GM21737 (cell line): ENCODE data around the gene ANKRD23.
"Not testable (repeated sequence)": the region's sequence is repeated elsewhere in the genome, so short reads cannot be mapped to it uniquely, and the experiment has no call there.

Experiments
- ATAC-seq: cut with Tn5 transposase; IDR thresholded peaks from one replicate; pipeline ENCODE4 v1.9.1; 2021; ENCODE audit warnings: mild to moderate bottlenecking, moderate library complexity; ENCODE audit not compliant: unreplicated experiment

Gene ANKRD23

GRCh38 chr2:96864343-96865091 is 20.7 kb upstream of the ANKRD23 start:
- no peak for ATAC-seq

- ATAC-seq: no peak
Measured at GRCh38 chr2:96863575-96864342, 19.9 kb upstream of the ANKRD23 start.

- not testable (repeated sequence) for ATAC-seq
Measured at GRCh38 chr2:96863056-96863455, 19.2 kb upstream of the ANKRD23 start.

GRCh38 chr2:96861074-96861473 is 17.3 kb upstream of the ANKRD23 start:
- no peak for ATAC-seq

GRCh38 chr2:96860065-96861029 is 16.5 kb upstream of the ANKRD23 start:
- ATAC-seq: no peak

- no peak for ATAC-seq
Measured at GRCh38 chr2:96859681-96860064, 15.9 kb upstream of the ANKRD23 start.

- no peak for ATAC-seq
Measured at GRCh38 chr2:96859099-96859649, 15.4 kb upstream of the ANKRD23 start.

GRCh38 chr2:96857667-96858372 is 14.0 kb upstream of the ANKRD23 start, which contains the start of gene ANKRD39:
TSS of gene ANKRD39 (minus strand) at chr2:96858016. CDS start at chr2:96857987, 29 bp downstream.
- ATAC-seq: peak; percentile 92

- peak; percentile 29 for ATAC-seq
Measured at GRCh38 chr2:96856776-96857666, 13.2 kb upstream of the ANKRD23 start.

- no peak for ATAC-seq
Measured at GRCh38 chr2:96853321-96853720, 9.5 kb upstream of the ANKRD23 start.

- ATAC-seq: no peak
Measured at GRCh38 chr2:96852667-96853066, 8.8 kb upstream of the ANKRD23 start.

- ATAC-seq: no peak
Measured at GRCh38 chr2:96848264-96848663, 4.4 kb upstream of the ANKRD23 start.

- no peak for ATAC-seq
Measured at GRCh38 chr2:96847586-96847985, 3.8 kb upstream of the ANKRD23 start.

- no peak for ATAC-seq
Measured at GRCh38 chr2:96846825-96847224, 3.0 kb upstream of the ANKRD23 start.

GRCh38 chr2:96844405-96844808 is 586 bp upstream of the ANKRD23 start:
- ATAC-seq: no peak

GRCh38 chr2:96842600-96842999 is 1.2 kb downstream of the ANKRD23 start:
- ATAC-seq: no peak

- no peak for ATAC-seq
Measured at GRCh38 chr2:96841701-96842495, 1.9 kb downstream of the ANKRD23 start.
